IMR-90 (cell line): ENCODE results near the gene DBI. TPM values are rescaled to one million over a fixed set of nuclear protein-coding genes. Genes with fewer than 3 reads are reported as not detected.

ENCODE experiments used
- ATAC-seq: fragments of 200-7000 bp; cut with Tn5 transposase; 2 replicates; pipeline ENCODE4 v1.9.1; 2020; ENCODE audit warnings: low read depth, mild to moderate bottlenecking, moderate library complexity
- Bru-seq: library from RNA; stranded (reverse); fragments of 400-500 nt; gene quantifications from one replicate; lab custom pipeline; 2021; lab: Mats Ljungman, UMichigan
- BruChase-seq, 2 experiments: library from RNA; stranded (reverse); fragments of 400-500 nt; gene quantifications; one replicate each; lab custom pipeline; 2021; lab: Mats Ljungman, UMichigan
- BruUV-seq: library from RNA; stranded (reverse); fragments of 400-500 nt; replicated peaks from 2 replicates; lab custom pipeline; 2021; lab: Mats Ljungman, UMichigan
- CTCF ChIA-PET: fragments of 300-600 bp; formaldehyde crosslinking; extraction: SDS; loops from one replicate; lab custom pipeline; 2021; ENCODE audit warnings: antibody characterized with exemption; lab: Yijun Ruan, JAX
- POLR2A ChIA-PET: fragments of 300-600 bp; sonication (Branson Sonifier 250); formaldehyde crosslinking; loops from one replicate; lab custom pipeline; 2022; ENCODE audit warnings: antibody characterized with exemption; ENCODE audit not compliant: unreplicated experiment; lab: Charles Lee
- DNase-seq: peaks from one replicate; pipeline ENCODE4 v3.0.0; 2013
- H2AFZ ChIP-seq: replicated peaks from 2 replicates; pipeline ENCODE3; 2013; ENCODE audit warnings: low read length, mild to moderate bottlenecking; ENCODE audit not compliant: poor library complexity
- H2AK5ac ChIP-seq: 2 replicates; pipeline ENCODE4 v1.6.1; 2013; ENCODE audit warnings: low read depth, low read length, inconsistent platforms
- H2AK9ac ChIP-seq: replicated peaks from 2 replicates; pipeline ENCODE3; 2013; ENCODE audit warnings: mild to moderate bottlenecking, low read depth, low read length, moderate library complexity; ENCODE audit not compliant: poor library complexity
- H2BK120ac ChIP-seq: 2 replicates; pipeline ENCODE4 v1.6.1; 2013; ENCODE audit warnings: low read depth, low read length, inconsistent platforms
- H2BK15ac ChIP-seq: 3 replicates; pipeline ENCODE4 v1.6.1; 2013; ENCODE audit warnings: low read depth, low read length, inconsistent platforms
- H2BK20ac ChIP-seq: 2 replicates; pipeline ENCODE4 v1.6.1; 2013; ENCODE audit warnings: low read depth, mild to moderate bottlenecking, inconsistent platforms, low read length, moderate library complexity
- H2BK5ac ChIP-seq: 2 replicates; pipeline ENCODE4 v1.6.1; 2013; ENCODE audit warnings: mild to moderate bottlenecking, low read depth, low read length, inconsistent platforms; ENCODE audit not compliant: poor library complexity, severe bottlenecking
- H3K14ac ChIP-seq: replicated peaks from 2 replicates; pipeline ENCODE4 v1.6.1; 2013; ENCODE audit warnings: low read depth, low read length, inconsistent platforms
- H3K18ac ChIP-seq: 2 replicates; pipeline ENCODE4 v1.6.1; 2013; ENCODE audit warnings: low read depth, low read length, control low read depth
- H3K23ac ChIP-seq: 2 replicates; pipeline ENCODE4 v1.6.1; 2013; ENCODE audit warnings: low read depth, low read length, inconsistent platforms
- H3K27ac ChIP-seq: 2 replicates; pipeline ENCODE4 v1.5.1; 2013; ENCODE audit warnings: mild to moderate bottlenecking, control low read depth, low read length; ENCODE audit not compliant: insufficient read depth
- H3K27me3 ChIP-seq: 2 replicates; pipeline ENCODE4 v1.6.1; 2013; ENCODE audit warnings: low read length; ENCODE audit not compliant: control insufficient read depth, insufficient read depth
- H3K36me3 ChIP-seq: 2 replicates; pipeline ENCODE4 v1.6.1; 2013; ENCODE audit warnings: low read length, mixed read lengths; ENCODE audit not compliant: control insufficient read depth, insufficient read depth
- H3K4ac ChIP-seq: 2 replicates; pipeline ENCODE4 v1.6.1; 2013; ENCODE audit warnings: low read depth, low read length, inconsistent platforms
- H3K4me1 ChIP-seq: 2 replicates; pipeline ENCODE4 v1.6.1; 2013; ENCODE audit warnings: low read length, mixed read lengths; ENCODE audit not compliant: control insufficient read depth, insufficient read depth
- H3K4me2 ChIP-seq: 2 replicates; pipeline ENCODE4 v1.6.1; 2013; ENCODE audit warnings: low read depth, mild to moderate bottlenecking, control low read depth, low read length, moderate library complexity
- H3K4me3 ChIP-seq: 2 replicates; pipeline ENCODE4 v1.5.1; 2013; ENCODE audit warnings: low read depth, mild to moderate bottlenecking, control low read depth, low read length, moderate library complexity; ENCODE audit not compliant: insufficient read depth
- H3K56ac ChIP-seq: 2 replicates; pipeline ENCODE4 v1.6.1; 2013; ENCODE audit warnings: low read length, inconsistent platforms; ENCODE audit not compliant: insufficient read depth; ENCODE audit errors: extremely low read depth
- H3K79me1 ChIP-seq, 2 experiments: 2 replicates each; pipeline ENCODE4 v1.6.1; 2013; ENCODE audit warnings: low read length in 2 of 2, inconsistent platforms in 1 of 2, low read depth in 1 of 2
- H3K9ac ChIP-seq: 2 replicates; pipeline ENCODE4 v1.6.1; 2013; ENCODE audit warnings: low read depth, low read length, control low read depth
- H3K9me1 ChIP-seq: 2 replicates; pipeline ENCODE4 v1.6.1; 2013; ENCODE audit warnings: low read length, inconsistent platforms; ENCODE audit not compliant: insufficient read depth
- H3K9me3 ChIP-seq: 2 replicates; pipeline ENCODE4 v1.6.1; 2013; ENCODE audit warnings: low read length; ENCODE audit not compliant: control insufficient read depth, insufficient read depth
- H4K20me1 ChIP-seq: 2 replicates; pipeline ENCODE4 v1.6.1; 2013; ENCODE audit warnings: low read length, inconsistent platforms; ENCODE audit not compliant: insufficient read depth
- H4K5ac ChIP-seq: 2 replicates; pipeline ENCODE4 v1.6.1; 2013; ENCODE audit warnings: mild to moderate bottlenecking, low read depth, low read length, control low read depth
- H4K8ac ChIP-seq, 2 experiments: 2 replicates each; pipeline ENCODE4 v1.6.1; 2013; ENCODE audit warnings: low read depth in 2 of 2, low read length in 2 of 2, control low read depth in 1 of 2, inconsistent platforms in 1 of 2
- H4K91ac ChIP-seq: 2 replicates; pipeline ENCODE4 v1.6.1; 2013; ENCODE audit warnings: low read depth, low read length, inconsistent platforms; ENCODE audit not compliant: insufficient read depth
- BHLHE40 ChIP-seq: fragments of 150-350 bp; IDR thresholded peaks from 2 replicates; pipeline ENCODE4 v1.6.1; 2016; ENCODE audit warnings: mild to moderate bottlenecking, low read depth, low read length
- CEBPB ChIP-seq: IDR thresholded peaks from 2 replicates; pipeline ENCODE4 v1.6.1; 2012; ENCODE audit warnings: low read depth, low read length, improper control_type of control experiment
- MAFK ChIP-seq: IDR thresholded peaks from 2 replicates; pipeline ENCODE4 v1.6.1; 2012; ENCODE audit warnings: low read depth, low read length, improper control_type of control experiment
- MAZ ChIP-seq: IDR thresholded peaks from 2 replicates; pipeline ENCODE4 v1.6.1; 2012; ENCODE audit warnings: low read depth, mild to moderate bottlenecking, low read length, improper control_type of control experiment, moderate library complexity, borderline replicate concordance
- MXI1 ChIP-seq: IDR thresholded peaks from 2 replicates; pipeline ENCODE4 v1.6.1; 2012; ENCODE audit warnings: low read depth, mild to moderate bottlenecking, low read length, moderate library complexity, borderline replicate concordance
- POLR2A ChIP-seq: IDR thresholded peaks from 2 replicates; pipeline ENCODE4 v1.6.1; 2012; ENCODE audit warnings: mild to moderate bottlenecking, low read depth, low read length
- RAD21 ChIP-seq: IDR thresholded peaks from 2 replicates; pipeline ENCODE4 v1.6.1; 2012; ENCODE audit warnings: low read length, improper control_type of control experiment
- SMC3 ChIP-seq: fragments of 150-350 bp; IDR thresholded peaks from 2 replicates; pipeline ENCODE4 v1.6.1; 2016; ENCODE audit warnings: low read depth, mild to moderate bottlenecking, antibody characterized with exemption, low read length, moderate library complexity
- WGBS, 2 experiments: methylation state at CpG; one replicate each; pipeline versions ENCODE4 v1.1.5 to v1.1.7; 2013; ENCODE audit warnings: missing lambda C conversion rate in 2 of 2; ENCODE audit not compliant: insufficient read length in 1 of 2; ENCODE audit errors: extremely low coverage in 2 of 2; 5-methylcytosine and 5-hydroxymethylcytosine counted together
- dilution Hi-C: fragments of 300-500 bp; cut with HindIII; formaldehyde crosslinking; loops from one replicate; pipeline ENCODE4 v1.14.3; 2018; ENCODE audit warnings: low sequenced_read_pairs; ENCODE audit not compliant: unreplicated experiment
- in situ Hi-C: fragments of 300-500 bp; cut with MboI; formaldehyde crosslinking; loops from 3 replicates; pipeline ENCODE4 v1.14.3; 2019; ENCODE audit warnings: low sequenced_read_pairs, inconsistent platforms, mixed read lengths
- intact Hi-C: fragments of 100-400 bp; cut with micrococcal nuclease; formaldehyde crosslinking; loops from 2 replicates; pipeline ENCODE4 v1.10.0; 2022
- long read RNA-seq: library from polyadenylated mRNA; unstranded; transcript quantifications from one replicate; pipeline ENCODE4 v2.0.0, GENCODE V29; 2021; ENCODE audit not compliant: unreplicated experiment
- polyA plus RNA-seq, 3 experiments: library from polyadenylated mRNA; depleted of rRNA; stranded (reverse); fragments of >200 nt; gene quantifications; 2 replicates each; pipeline ENCODE4 v1.2.3, GENCODE V29; 2012; ENCODE audit warnings: low replicate concordance in 1 of 3
- total RNA-seq: library from RNA; depleted of rRNA; stranded (reverse); fragments of >200 nt; gene quantifications from 2 replicates; pipeline ENCODE4 v1.2.3, GENCODE V29; 2012; rRNA removed
- TF ChIP-seq, protein P1 (sequence below): fragments of 150-350 bp; IDR thresholded peaks from 2 replicates; pipeline ENCODE4 v1.6.1; 2017; ENCODE audit warnings: mild to moderate bottlenecking, antibody characterized with exemption, low read length, low read depth

DBI gene
- total RNA-seq (42.5 and 69.7 TPM in 2 replicates), polyA plus RNA-seq (2012; rRNA removed) (243 and 278 TPM in 2 replicates), Bru-seq, nascent RNA (percentile 63 among the genes with signal in this experiment), BruChase-seq, experiment 1, labeled RNA remaining after a 6-hour chase (percentile 60 among the genes with signal in this experiment), BruChase-seq, experiment 2, labeled RNA remaining after a 2-hour chase (percentile 53 among the genes with signal in this experiment)
- 47.9 and 61.2 TPM in 2 replicates for polyA plus RNA-seq (2012; cell fraction: cytosol; rRNA removed)
- polyA plus RNA-seq (2012; cell fraction: nucleus; rRNA removed; ENCODE audit: low replicate concordance), result 17.8 and 65.1 TPM in 2 replicates
- long read RNA-seq, transcript DBI-202 (4 exons, 637 nt), result major isoform, 50 of 51 reads
- long read RNA-seq, partial matches to known transcripts, result 0 of 51 reads
- long read RNA-seq, other reads (novel, unspliced or antisense), result 0 of 51 reads

DNA sequence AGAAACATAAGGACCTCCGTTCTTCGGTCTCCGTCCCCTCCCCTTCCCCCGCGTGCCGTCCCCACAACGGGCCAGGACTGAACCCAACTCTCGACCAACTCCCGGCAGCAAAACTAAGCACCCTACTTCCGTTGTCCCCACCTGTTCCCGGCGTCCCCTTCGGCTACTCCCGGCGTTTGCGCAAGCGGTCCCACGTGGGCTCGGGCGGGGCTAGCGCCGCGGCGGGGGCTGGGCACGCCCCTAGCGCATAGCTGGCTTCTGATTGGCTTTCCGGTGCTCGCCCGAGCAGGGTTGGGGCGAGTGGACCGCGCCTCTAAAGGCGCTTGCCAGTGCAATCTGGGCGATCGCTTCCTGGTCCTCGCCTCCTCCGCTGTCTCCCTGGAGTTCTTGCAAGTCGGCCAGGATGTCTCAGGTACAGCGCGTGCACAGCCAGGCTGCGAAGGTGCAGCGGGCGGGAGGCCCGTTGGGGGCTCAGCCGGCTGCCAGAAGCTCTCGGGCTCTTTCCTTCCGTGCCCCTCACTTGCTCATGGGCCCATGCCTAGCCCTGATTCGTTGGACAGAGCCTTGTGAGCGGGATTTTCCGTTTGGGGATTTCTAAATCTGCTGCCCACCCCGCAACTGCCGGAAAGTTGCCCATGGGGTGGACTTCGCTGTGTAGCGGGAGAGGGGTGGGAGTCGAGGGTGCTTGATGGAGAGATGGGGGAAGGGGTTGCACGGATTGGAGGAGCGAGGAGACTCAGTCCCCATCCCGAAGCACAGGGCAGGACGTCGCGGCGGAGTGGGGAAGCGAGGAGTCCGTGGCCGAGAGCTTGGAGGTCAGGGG is at the start of gene DBI, which contains the start of gene C2orf76:
TSS of gene DBI (plus strand) at position 329 of the 823 bp plus-strand sequence. CDS start at position 404, 75 bp downstream.
TSS of gene C2orf76 (minus strand) at position 186 of the 823 bp plus-strand sequence. CDS start 26,875 bp downstream, outside the sequence.
- Histone ChIP-seq H3K14ac (peak within 1 kb of the TSS; percentile 89), H2AFZ (peak within 1 kb of the TSS; percentile 98), H3K4me3 (peak within 1 kb of the TSS; percentile 59), H2BK20ac (no peak within 1 kb of the TSS), H2BK15ac (no peak within 1 kb of the TSS), H3K36me3 (peaks cover 23% of the 10 kb centered on the region), H3K18ac (peak within 1 kb of the TSS; percentile 20), H4K5ac (peak within 1 kb of the TSS; percentile 78), H3K4ac (peak within 1 kb of the TSS; percentile 83), H3K4me1 (peaks cover 8% of the 10 kb centered on the region), H3K9me3 (no peaks in the 10 kb centered on the region), H3K9ac (peak within 1 kb of the TSS; percentile 71), H3K56ac (peak within 1 kb of the TSS; percentile 50; the same call in 1 of the 2 replicates), H3K27ac (peak within 1 kb of the TSS; percentile 58), H4K91ac (peak within 1 kb of the TSS; percentile 67), H3K27me3 (no peaks in the 10 kb centered on the region), H3K79me1 (peaks cover 38 to 51% of the 10 kb centered on the region in 2 experiments), H3K9me1 (peaks cover 13% of the 10 kb centered on the region; the same call in 1 of the 2 replicates), H2AK5ac (peak within 1 kb of the TSS; percentile 37), H4K20me1 (peaks cover 14% of the 10 kb centered on the region; the same call in 1 of the 2 replicates), H2BK5ac (peak within 1 kb of the TSS; percentile 47), H2AK9ac (peak within 1 kb of the TSS; percentile 94), H4K8ac (peak within 1 kb of the TSS; percentile 90 to 94), H3K4me2 (peak within 1 kb of the TSS; percentile 83), H2BK120ac (peak within 1 kb of the TSS; percentile 60; the same call in 1 of the 2 replicates), H3K23ac (peak within 1 kb of the TSS; percentile 83; the same call in 1 of the 2 replicates)
- TF ChIP-seq SMC3, result no peak
- peak; percentile 7; the same call in 1 of the 2 replicates for TF ChIP-seq BHLHE40
- TF ChIP-seq POLR2A, result peak; percentile 88
- TF ChIP-seq MAFK, result no peak
- no peak for TF ChIP-seq RAD21
- TF ChIP-seq CEBPB, result peak; percentile 100
- peak; percentile 53; the same call in 1 of the 2 replicates for TF ChIP-seq MXI1
- TF ChIP-seq MAZ, result peak; percentile 98
- TF ChIP-seq, protein P1, sequence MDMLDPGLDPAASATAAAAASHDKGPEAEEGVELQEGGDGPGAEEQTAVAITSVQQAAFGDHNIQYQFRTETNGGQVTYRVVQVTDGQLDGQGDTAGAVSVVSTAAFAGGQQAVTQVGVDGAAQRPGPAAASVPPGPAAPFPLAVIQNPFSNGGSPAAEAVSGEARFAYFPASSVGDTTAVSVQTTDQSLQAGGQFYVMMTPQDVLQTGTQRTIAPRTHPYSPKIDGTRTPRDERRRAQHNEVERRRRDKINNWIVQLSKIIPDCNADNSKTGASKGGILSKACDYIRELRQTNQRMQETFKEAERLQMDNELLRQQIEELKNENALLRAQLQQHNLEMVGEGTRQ, result peak; percentile 96
- WGBS, 2 experiments, result 0% methylated on average over 28 of the region's 65 CpGs; no CpG with 5 or more reads in 1 of the 2 experiments
- in situ Hi-C loops (no loop called here), dilution Hi-C loops (no loop called here), intact Hi-C loops (loop anchor here (5.0 kb wide), 1 partner anchor 145 kb away; the partner anchor contains the start of gene STEAP3)
- ChIA-PET POLR2A (interaction anchor here (0.5 to 0.6 kb wide), 3 partner anchors 14 to 275 kb away, joined by 4 to 8 read pairs (median 5); no protein-coding TSS in a partner anchor), CTCF (no interaction called here)
- DNase-seq, result peak; percentile 93
- BruUV-seq, result no TSS peak
- peak; percentile 98 for ATAC-seq
